ENCODE measurements around the gene MTO1.
"Not testable (repeated sequence)": the region's sequence is repeated elsewhere in the genome, so short reads cannot be mapped to it uniquely, and the experiment has no call there.

MTO1 gene

GRCh38 chr6:73532293-73532692 is 70.8 kb downstream of the MTO1 start:
- FAIRE-seq = no peak

- no peak for FAIRE-seq
Observed at GRCh38 chr6:73534628-73535027, 73.1 kb downstream of the MTO1 start.

GRCh38 chr6:73537677-73538076 is 76.1 kb downstream of the MTO1 start:
- FAIRE-seq = no peak

DNA sequence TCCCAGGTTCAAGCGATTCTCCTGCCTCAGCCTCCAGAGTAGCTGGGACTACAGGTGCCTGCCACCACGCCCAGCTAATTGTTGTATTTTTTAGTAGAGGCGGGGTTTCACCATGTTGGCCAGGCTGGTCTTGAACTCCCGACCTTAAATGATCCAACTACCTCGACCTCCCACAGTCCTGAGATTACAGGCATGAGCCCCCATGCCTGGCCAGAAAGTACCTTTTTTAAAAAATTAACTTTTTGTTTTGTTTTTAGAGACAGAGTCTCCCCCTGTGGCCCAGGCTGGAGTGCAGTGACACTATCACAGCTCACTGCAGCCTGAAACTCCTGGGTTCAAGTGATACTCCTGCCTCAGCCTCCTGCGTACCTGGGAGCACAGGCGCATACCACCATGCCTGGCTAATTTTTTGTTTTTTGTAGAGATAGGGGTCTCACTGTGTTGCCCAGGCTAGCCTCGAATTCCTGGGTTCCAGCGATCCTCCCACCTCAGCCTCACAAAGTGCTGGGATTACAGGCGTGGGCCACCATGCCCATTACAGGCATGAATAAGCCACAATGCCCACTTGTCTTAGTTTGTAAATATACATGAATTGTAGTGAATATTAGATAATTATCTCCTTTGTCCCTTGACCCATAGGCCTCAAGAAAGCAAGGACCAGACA is 76.7 kb downstream of the MTO1 start:
- FAIRE-seq = no peak

DNA sequence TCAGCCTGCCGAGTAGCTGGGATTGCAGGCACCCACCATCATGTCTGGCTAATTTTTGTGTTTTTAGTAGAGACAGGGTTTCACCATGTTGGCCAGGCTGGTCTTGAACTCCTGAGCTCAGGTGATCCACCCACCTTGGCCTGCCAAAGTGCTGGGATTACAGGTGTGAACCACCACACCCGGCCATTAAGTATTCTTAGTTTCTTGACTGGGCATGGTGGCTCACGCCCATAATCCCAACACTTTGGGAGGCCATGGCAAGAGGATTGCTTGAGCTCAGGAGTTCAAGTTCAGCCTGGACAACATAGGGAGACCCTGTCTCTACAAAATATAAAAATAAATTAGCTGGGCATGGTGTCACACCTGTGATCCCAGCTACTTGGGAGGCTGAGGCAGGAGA is 80.9 kb downstream of the MTO1 start:
- FAIRE-seq = not testable (repeated sequence)

DNA sequence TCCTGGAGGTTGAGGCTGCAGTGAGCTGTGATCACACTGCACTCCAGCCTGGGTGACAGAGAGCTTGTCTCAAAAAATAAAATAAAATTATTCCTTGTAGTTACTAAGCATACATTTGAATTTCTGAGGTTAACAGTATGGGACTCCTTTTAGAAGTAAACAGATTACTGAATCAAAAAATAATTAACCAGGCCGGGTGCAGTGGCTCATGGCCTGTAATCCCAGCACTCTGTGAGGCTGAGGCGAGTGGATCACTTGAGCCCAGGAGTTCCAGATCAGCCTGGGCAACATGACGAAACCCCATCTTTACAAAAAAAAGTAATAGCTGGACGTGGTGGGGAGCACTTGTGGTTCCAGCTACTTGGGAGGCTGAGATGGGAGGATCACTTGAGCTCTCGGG is 81.4 kb downstream of the MTO1 start:
- no peak for FAIRE-seq

- FAIRE-seq = no peak
Observed at GRCh38 chr6:73547036-73547435, 85.5 kb downstream of the MTO1 start.

- FAIRE-seq = no peak
Observed at GRCh38 chr6:73548458-73549446, 87.2 kb downstream of the MTO1 start.

GRCh38 chr6:73551115-73551514 is 89.6 kb downstream of the MTO1 start:
- not testable (repeated sequence) for FAIRE-seq

DNA sequence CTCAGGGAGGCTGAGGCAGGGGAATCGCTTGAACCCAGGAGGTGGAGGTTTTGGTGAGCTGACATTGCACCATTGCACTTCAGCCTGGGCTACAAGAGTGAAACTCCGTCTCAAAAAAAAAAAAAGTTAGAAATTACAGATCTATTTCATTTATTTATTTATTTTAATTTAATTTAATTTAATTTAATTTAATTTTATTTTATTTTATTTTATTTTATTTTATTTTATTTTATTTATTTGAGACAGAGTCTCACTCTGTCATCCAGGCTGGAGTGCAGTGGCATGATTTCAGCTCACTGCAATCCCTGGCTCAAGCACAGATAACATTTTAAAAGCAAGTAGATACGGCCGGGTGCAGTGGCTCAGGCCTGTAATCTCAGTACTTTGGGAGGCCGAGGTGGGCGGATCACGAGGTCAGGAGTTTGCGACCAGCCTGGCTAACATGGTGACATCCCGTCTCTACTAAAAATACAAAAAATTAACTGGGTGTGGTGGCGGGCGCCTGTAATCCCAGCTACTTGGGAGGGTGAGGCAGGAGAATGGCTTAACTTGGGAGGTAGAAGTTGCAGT is 93.9 kb downstream of the MTO1 start:
- not testable (repeated sequence) for FAIRE-seq

GRCh38 chr6:73556836-73557235 is 95.3 kb downstream of the MTO1 start:
- no peak for FAIRE-seq

All from endometrium (tissue), 2 donors.